ENCODE results near the gene MRPL32. TPM values are rescaled to one million over a fixed set of nuclear protein-coding genes. Genes with fewer than 3 reads are reported as not detected.

Gene MRPL32
- total RNA-seq, 2 experiments from 2014 or later = 59.7 to 61.8 TPM

DNA sequence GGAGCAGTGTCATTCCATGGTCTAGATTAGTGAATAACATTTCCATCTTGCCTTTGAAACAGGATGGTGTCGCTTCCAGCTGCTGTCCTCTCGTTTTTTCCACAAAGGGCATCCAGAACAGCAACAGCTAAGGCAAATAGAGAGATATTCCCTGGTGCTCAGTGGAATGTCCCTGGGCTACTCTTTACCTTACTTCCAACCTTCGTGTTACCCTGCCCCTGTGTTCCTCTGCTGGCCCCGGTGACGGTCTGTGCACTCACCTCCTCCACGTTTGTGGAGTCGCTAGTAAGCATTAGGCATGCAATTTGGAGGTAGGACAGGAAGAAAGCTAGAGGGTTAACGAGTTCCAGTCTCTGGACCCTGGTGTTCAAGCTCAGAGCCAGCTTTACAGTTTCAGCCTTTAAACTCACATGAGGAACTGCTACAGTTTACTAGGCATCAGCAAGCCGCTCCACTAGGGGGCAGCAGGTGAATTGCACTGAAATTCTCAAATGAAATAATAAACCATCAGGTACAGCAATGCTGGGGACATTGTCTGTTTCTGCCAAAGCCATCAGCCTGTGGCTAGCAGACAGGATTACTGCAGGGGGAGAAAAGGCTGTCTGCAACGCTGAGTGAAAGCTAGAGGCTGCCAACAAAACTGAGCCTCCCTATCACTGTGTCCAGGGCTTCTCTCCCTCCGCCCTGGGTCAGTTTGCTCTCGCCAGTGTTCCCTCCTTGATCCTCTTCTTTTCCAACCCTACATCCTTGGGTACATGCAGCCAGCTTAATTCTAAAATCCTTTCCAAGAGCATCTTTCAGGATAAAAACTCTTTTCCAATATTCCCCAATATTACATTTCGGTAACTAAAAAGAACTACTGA is 9.0 kb downstream of the MRPL32 start:
- TF ChIP-seq, protein P1, sequence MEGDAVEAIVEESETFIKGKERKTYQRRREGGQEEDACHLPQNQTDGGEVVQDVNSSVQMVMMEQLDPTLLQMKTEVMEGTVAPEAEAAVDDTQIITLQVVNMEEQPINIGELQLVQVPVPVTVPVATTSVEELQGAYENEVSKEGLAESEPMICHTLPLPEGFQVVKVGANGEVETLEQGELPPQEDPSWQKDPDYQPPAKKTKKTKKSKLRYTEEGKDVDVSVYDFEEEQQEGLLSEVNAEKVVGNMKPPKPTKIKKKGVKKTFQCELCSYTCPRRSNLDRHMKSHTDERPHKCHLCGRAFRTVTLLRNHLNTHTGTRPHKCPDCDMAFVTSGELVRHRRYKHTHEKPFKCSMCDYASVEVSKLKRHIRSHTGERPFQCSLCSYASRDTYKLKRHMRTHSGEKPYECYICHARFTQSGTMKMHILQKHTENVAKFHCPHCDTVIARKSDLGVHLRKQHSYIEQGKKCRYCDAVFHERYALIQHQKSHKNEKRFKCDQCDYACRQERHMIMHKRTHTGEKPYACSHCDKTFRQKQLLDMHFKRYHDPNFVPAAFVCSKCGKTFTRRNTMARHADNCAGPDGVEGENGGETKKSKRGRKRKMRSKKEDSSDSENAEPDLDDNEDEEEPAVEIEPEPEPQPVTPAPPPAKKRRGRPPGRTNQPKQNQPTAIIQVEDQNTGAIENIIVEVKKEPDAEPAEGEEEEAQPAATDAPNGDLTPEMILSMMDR (conservative IDR thresholded peaks at IDR 0.05; ENCODE audit: low read length) = peak; percentile 99
- TF ChIP-seq EZH2phosphoT487 (IDR thresholded peaks at IDR 0.05; ENCODE audit: borderline replicate concordance, low read depth, low read length) = no peak
- no TSS peak for BruUV-seq (replicated peaks)
- Histone ChIP-seq H3K9me3 (ENCODE audit: low read length) (no peaks in the 10 kb centered on the region), H3K36me3 (ENCODE audit: insufficient read depth, low read length) (peaks cover 46% of the 10 kb centered on the region), H3K79me2 (ENCODE audit: insufficient read depth, low read depth, low read length) (no peaks in the 10 kb centered on the region), H3K4me3 (ENCODE audit: low read depth, low read length, poor library complexity, severe bottlenecking) (no peak overlapping the region), H3K4me2 (ENCODE audit: low read length) (no peak overlapping the region), H3K9me2 (ENCODE audit: insufficient read depth, low read length) (no peaks in the 10 kb centered on the region), H3K27ac (ENCODE audit: low read depth, low read length, poor library complexity, severe bottlenecking) (no peak overlapping the region), H2AFZ (ENCODE audit: low read length) (no peak overlapping the region), H4K20me1 (ENCODE audit: insufficient read depth, low read length) (no peaks in the 10 kb centered on the region), H3K4me1 (ENCODE audit: insufficient read depth, low read length, poor library complexity, severe bottlenecking) (peaks cover 29% of the 10 kb centered on the region)
- intact Hi-C loops (cut with micrococcal nuclease; ENCODE audit: unreplicated experiment) = loop anchor here (1.0 to 2.0 kb wide), 5 partner anchors 114 to 498 kb away; no protein-coding TSS in a partner anchor
- ChIA-PET CTCF (ENCODE audit: unreplicated experiment) (interaction anchor here (0.7 to 1.2 kb wide), 5 partner anchors 130 to 498 kb away, joined by 3 to 5 read pairs (median 3); no protein-coding TSS in a partner anchor), POLR2A (interaction anchor here (0.6 to 1.5 kb wide), 5 partner anchors 8 to 29 kb away, joined by 3 to 6 read pairs (median 5); partner anchors contain the start of genes C7orf25, MRPL32 and PSMA2)
- peak; percentile 87 for DNase-seq (ENCODE audit: low spot score)

DNA sequence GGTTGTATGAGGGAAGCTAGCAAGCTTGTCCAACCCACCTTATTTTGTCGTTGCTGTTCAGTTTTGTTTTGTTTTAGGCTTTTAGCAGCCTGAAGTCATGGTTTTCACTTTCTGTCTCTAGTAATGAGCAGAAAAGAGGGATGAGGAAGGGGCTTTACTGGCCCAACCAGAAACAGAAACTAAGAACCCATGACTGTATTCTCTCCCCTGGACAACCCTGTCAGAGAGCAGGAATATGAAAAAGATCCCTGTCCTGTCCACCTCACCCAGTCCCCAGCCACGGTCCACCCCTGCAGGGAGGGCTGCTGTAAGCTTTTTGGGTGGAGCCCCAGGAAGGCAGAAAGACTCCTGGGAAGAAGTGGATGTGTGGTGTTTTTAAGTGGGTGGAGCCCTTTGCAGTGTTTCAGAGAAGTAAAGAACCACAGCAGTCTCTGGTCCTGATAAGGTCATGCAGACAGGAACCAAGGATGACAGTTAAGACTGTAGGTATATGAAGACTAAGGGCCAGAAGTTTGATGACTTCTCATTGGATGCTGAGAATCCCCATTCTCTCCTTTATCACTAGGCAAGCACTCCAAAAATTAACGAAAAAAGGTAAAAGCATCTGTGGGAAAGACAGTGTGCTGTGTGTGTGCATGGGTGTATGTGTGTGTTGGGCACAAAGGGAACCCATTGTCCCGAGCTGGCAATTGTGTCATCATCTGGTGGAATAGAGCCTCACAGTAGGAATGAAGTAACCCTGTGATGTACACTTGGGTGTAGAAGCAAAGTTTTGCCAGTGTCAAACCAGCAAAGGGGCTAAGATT is 13.8 kb downstream of the MRPL32 start:
- Histone ChIP-seq H2AFZ (ENCODE audit: low read length) (peak overlapping the region; percentile 90), H3K27ac (ENCODE audit: low read depth, low read length, poor library complexity, severe bottlenecking) (peak overlapping the region; percentile 28), H3K79me2 (ENCODE audit: insufficient read depth, low read depth, low read length) (no peaks in the 10 kb centered on the region), H3K9me3 (ENCODE audit: low read length) (no peaks in the 10 kb centered on the region), H3K4me2 (ENCODE audit: low read length) (peak overlapping the region; percentile 58), H3K9me2 (ENCODE audit: insufficient read depth, low read length) (no peaks in the 10 kb centered on the region), H3K36me3 (ENCODE audit: insufficient read depth, low read length) (peaks cover 1% of the 10 kb centered on the region; the same call in 1 of the 2 replicates), H3K4me3 (ENCODE audit: low read depth, low read length, poor library complexity, severe bottlenecking) (peak overlapping the region; percentile 24), H3K4me1 (ENCODE audit: insufficient read depth, low read length, poor library complexity, severe bottlenecking) (peaks cover 29% of the 10 kb centered on the region), H4K20me1 (ENCODE audit: insufficient read depth, low read length) (no peaks in the 10 kb centered on the region)
- ChIA-PET POLR2A (interaction anchor here (0.6 to 1.8 kb wide), 6 partner anchors 15 to 310 kb away, joined by 3 to 9 read pairs (median 4); no protein-coding TSS in a partner anchor), CTCF (ENCODE audit: unreplicated experiment) (no interaction called here)
- peak; percentile 33 for DNase-seq (ENCODE audit: low spot score)
- no TSS peak for BruUV-seq (replicated peaks)
- intact Hi-C loops (cut with micrococcal nuclease; ENCODE audit: unreplicated experiment) = no loop called here
- TF ChIP-seq EZH2phosphoT487 (IDR thresholded peaks at IDR 0.05; ENCODE audit: borderline replicate concordance, low read depth, low read length) = no peak
- TF ChIP-seq, protein P1 (conservative IDR thresholded peaks at IDR 0.05; ENCODE audit: low read length) = no peak
